Stimulated activated CD8-positive, alpha-beta memory T cell treated with anti-CD3 and anti-CD28 coated beads, Interleukin-15, amount 100 ng/mL, for 1 hour (primary cell): ENCODE results near the gene SRRD.

Source experiments
- DNase-seq: peaks from one replicate; pipeline ENCODE4 v3.0.0-alpha.2; 2020; ENCODE audit warnings: low read depth

Gene SRRD

GRCh38 chr22:26483043-26483438, 636 bp upstream of the SRRD start:
- DNase-seq = no peak

GRCh38 chr22:26484360-26484706, 656 bp downstream of the SRRD start:
- DNase-seq = no peak

GRCh38 chr22:26485013-26485412, 1.3 kb downstream of the SRRD start:
- DNase-seq = no peak

GRCh38 chr22:26485806-26486390, 2.2 kb downstream of the SRRD start:
- DNase-seq = no peak

- DNase-seq = no peak
These were observed 2.7 kb downstream of the SRRD start for GRCh38 chr22:26486394-26486793.

- DNase-seq = no peak
These were observed 4.3 kb downstream of the SRRD start for GRCh38 chr22:26487996-26488395.

GRCh38 chr22:26489447-26490036, 5.9 kb downstream of the SRRD start:
- DNase-seq = no peak

GRCh38 chr22:26492220-26492619, 8.5 kb downstream of the SRRD start:
- no peak for DNase-seq

GRCh38 chr22:26494506-26494905, 10.8 kb downstream of the SRRD start:
- DNase-seq = no peak

GRCh38 chr22:26496456-26496855, 12.8 kb downstream of the SRRD start:
- DNase-seq = no peak

- DNase-seq = no peak
These were observed 15.6 kb downstream of the SRRD start for GRCh38 chr22:26499188-26499703.

GRCh38 chr22:26501996-26502395, 18.3 kb downstream of the SRRD start:
- no peak for DNase-seq

- DNase-seq = peak; percentile 38
These were observed 19.2 kb downstream of the SRRD start for GRCh38 chr22:26502688-26503561.

GRCh38 chr22:26503758-26504157, 20.1 kb downstream of the SRRD start:
- DNase-seq = no peak

GRCh38 chr22:26508148-26508547, 24.5 kb downstream of the SRRD start:
- no peak for DNase-seq

- DNase-seq = peak; percentile 84
These were observed 28.6 kb downstream of the SRRD start, which contains the start of gene TFIP11 for GRCh38 chr22:26512149-26512793. Gene TFIP11 (minus strand): TSS chr22:26512473. CDS start chr22:26510272, 2,201 bp downstream.

- no peak for DNase-seq
These were observed 30.2 kb downstream of the SRRD start for GRCh38 chr22:26513838-26514237.

GRCh38 chr22:26514419-26515161, 30.9 kb downstream of the SRRD start:
- no peak for DNase-seq

- DNase-seq = no peak
These were observed 32.3 kb downstream of the SRRD start for GRCh38 chr22:26515931-26516330.

GRCh38 chr22:26516503-26516902, 32.8 kb downstream of the SRRD start:
- DNase-seq = no peak

- no peak for DNase-seq
These were observed 33.8 kb downstream of the SRRD start for GRCh38 chr22:26517429-26517828.

- DNase-seq = no peak
These were observed 38.3 kb downstream of the SRRD start for GRCh38 chr22:26522012-26522411.
